Lung (tissue), 12 donors: ENCODE measurements around the gene GSE1. TPM values are rescaled to one million over a fixed set of nuclear protein-coding genes. Genes with fewer than 3 reads are reported as not detected.
A peak's percentile ranks its signal among the peaks of the same experiment; 100 is the strongest.

Experiments used
- ATAC-seq: fragments of 200-7000 bp; cut with Tn5 transposase; one replicate; pipeline ENCODE4 v1.9.1; 2020; ENCODE audit warnings: moderate number of reproducible peaks; ENCODE audit not compliant: insufficient read depth, low FRiP score
- DNase-seq, 3 donors: peaks; one replicate each; pipeline ENCODE4 v3.0.0-alpha.2; 2013 to 2017
- H3K27ac ChIP-seq, 2 donors: one replicate each; pipeline ENCODE4 v1.5.1; 2013; ENCODE audit warnings: mild to moderate bottlenecking in 2 of 2, moderate library complexity in 2 of 2, control low read depth in 1 of 2, inconsistent platforms in 1 of 2, low read depth in 1 of 2, low read length in 1 of 2
- H3K27me3 ChIP-seq, 3 donors: one replicate each; pipeline ENCODE4 v1.5.1; 2013; ENCODE audit warnings: low read length in 2 of 3; ENCODE audit not compliant: control insufficient read depth in 3 of 3, insufficient read depth in 3 of 3
- H3K36me3 ChIP-seq, 4 donors: one replicate each; pipeline ENCODE4 v1.5.1; 2013; ENCODE audit warnings: low read length in 4 of 4, mild to moderate bottlenecking in 1 of 4, moderate library complexity in 1 of 4; ENCODE audit not compliant: control insufficient read depth in 4 of 4, insufficient read depth in 4 of 4
- H3K4me1 ChIP-seq, 5 donors: one replicate each; pipeline ENCODE4 v1.5.1; 2013; ENCODE audit warnings: low read length in 5 of 5, mild to moderate bottlenecking in 2 of 5, moderate library complexity in 1 of 5; ENCODE audit not compliant: control insufficient read depth in 5 of 5, insufficient read depth in 5 of 5
- H3K4me3 ChIP-seq: one replicate; pipeline ENCODE4 v1.5.1; 2013; ENCODE audit warnings: mild to moderate bottlenecking, control low read depth, moderate library complexity
- H3K9ac ChIP-seq, 2 donors: one replicate each; pipeline ENCODE4 v1.5.1; 2013; ENCODE audit warnings: low read length in 2 of 2, control low read depth in 1 of 2; ENCODE audit not compliant: insufficient read depth in 1 of 2
- H3K9me3 ChIP-seq, 4 donors: one replicate each; pipeline ENCODE4 v1.5.1; 2013; ENCODE audit warnings: low read length in 3 of 4, mild to moderate bottlenecking in 1 of 4, moderate library complexity in 1 of 4; ENCODE audit not compliant: control insufficient read depth in 4 of 4, insufficient read depth in 3 of 4
- WGBS, 2 donors: extraction: QIAGEN DNeasy Blood & Tissue Kit; methylation state at CpG; one replicate each; pipeline ENCODE4 v1.1.7; 2013; 5-methylcytosine and 5-hydroxymethylcytosine counted together
- polyA plus RNA-seq, 2 donors: library from polyadenylated mRNA; stranded (reverse); fragments of 200-250 nt; gene quantifications; one replicate each; pipeline ENCODE4 v1.2.1, GENCODE V29; 2013
- total RNA-seq, 2 donors: library from RNA; depleted of rRNA in 1 of 2; stranded (reverse); fragments of >200 nt in 1 of 2; gene quantifications; one replicate each; pipeline ENCODE4 v1.2.1, GENCODE V29; 2014 to 2021
- TF ChIP-seq, protein P1 (sequence below): IDR thresholded peaks from 2 replicates; pipeline ENCODE4 v1.5.1; 2012; ENCODE audit warnings: mild to moderate bottlenecking; ENCODE audit errors: control extremely low read depth, extremely low read depth
- donor health status: control.
- donor health status: control.
- donor health status: Bipolar disorder and iron deficiency.
- donor health status: healthy.
- donor health status: DM: yes; HTN: yes; CAD: no.

GSE1 gene
- total and polyA plus RNA-seq, 4 donors, result 21.3 to 122 (median 74.7) TPM

DNA sequence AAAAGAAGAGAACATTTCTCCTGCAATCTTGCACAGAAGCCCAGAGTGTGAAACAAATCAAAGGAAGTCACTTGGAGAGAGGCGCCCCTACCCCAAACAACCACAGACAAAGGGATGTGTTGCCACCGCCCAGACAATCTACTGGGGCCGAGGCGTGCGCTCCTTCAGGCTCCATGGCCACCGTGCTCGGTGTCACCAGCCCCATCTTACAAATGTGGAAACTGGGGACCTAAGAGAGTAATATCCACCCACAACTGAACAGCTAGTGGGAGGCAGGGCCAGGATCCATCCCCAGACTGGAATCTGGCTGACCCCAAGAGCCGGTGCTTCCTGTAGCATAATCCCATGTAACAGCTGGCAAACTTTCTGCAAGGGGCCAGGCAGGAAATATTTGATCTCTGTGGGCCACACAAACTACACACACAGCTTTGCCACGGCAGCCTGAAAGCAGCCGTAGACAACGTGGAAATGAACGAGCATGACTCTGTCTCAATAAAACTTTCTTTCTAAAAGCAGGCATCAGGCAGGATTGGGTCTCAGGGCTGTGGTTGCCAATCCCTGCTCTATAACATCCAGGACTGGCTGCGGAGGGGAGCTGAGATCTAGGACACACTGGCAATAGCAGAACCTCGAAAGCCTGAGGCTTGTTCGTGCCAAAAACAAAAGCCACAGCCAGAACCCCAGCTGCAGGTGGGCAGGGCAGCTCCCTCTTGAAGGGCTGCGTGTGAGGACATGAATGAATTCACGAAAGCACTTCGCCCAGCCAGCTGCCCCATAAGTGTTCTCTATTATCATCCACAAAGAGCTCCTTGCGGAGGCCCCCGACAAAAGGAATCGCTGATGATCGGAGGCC is 102.3 kb downstream of the GSE1 start:
- no peak overlapping the region for H3K4me3 ChIP-seq
- WGBS, 2 donors, result 35 to 42% methylated on average over 22 of the region's 22 CpGs
- peaks cover 0 to 29% (median 11%) of the 10 kb centered on the region in 5 donors for H3K4me1 ChIP-seq
- ATAC-seq (no peak), DNase-seq (peak; percentile 74 to 85 (median 80))
- TF ChIP-seq, protein P1, sequence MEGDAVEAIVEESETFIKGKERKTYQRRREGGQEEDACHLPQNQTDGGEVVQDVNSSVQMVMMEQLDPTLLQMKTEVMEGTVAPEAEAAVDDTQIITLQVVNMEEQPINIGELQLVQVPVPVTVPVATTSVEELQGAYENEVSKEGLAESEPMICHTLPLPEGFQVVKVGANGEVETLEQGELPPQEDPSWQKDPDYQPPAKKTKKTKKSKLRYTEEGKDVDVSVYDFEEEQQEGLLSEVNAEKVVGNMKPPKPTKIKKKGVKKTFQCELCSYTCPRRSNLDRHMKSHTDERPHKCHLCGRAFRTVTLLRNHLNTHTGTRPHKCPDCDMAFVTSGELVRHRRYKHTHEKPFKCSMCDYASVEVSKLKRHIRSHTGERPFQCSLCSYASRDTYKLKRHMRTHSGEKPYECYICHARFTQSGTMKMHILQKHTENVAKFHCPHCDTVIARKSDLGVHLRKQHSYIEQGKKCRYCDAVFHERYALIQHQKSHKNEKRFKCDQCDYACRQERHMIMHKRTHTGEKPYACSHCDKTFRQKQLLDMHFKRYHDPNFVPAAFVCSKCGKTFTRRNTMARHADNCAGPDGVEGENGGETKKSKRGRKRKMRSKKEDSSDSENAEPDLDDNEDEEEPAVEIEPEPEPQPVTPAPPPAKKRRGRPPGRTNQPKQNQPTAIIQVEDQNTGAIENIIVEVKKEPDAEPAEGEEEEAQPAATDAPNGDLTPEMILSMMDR, result no peak
- no peak overlapping the region for H3K27ac ChIP-seq
- H3K36me3 ChIP-seq, result peaks cover 0 to 5% (median 3%) of the 10 kb centered on the region in 4 donors
- no peak overlapping the region for H3K9ac ChIP-seq
- H3K9me3 ChIP-seq, result peaks cover 0 to 7% (median 2%) of the 10 kb centered on the region in 4 donors
- H3K27me3 ChIP-seq, result no peaks in the 10 kb centered on the region

DNA sequence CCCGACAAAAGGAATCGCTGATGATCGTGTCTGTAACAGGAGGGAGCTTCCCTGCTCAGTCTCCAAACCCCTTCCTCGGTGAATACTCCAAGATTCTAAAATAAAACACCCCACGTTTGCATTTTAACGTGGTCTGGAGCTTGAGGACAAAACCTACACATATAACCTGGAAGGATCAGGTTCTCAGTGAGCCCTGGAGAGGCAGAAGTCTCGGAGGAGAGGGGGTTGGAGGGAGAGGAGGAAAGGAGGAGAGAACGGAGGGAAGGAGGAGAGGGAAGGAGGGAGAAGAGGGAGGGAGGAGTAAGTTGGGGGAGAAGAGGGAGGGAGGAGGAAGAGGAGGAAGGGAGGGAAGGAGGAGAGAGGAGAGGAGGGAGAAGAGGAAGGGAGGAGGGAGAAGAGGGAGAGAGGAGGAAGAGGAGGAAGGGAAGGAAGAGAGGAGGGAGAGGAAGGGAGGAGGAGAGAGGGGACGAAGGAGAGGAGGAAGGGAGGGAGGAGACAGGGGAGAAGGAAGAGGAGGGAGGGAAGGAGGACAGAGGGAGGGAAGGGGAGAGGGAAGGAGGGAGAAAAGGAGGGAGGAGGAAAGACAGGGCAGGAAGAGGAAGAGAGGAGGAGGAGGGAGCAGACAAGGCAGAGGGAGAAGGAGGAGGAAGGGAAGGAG is 103.0 kb downstream of the GSE1 start:
- ATAC-seq, result no peak
- H3K4me3 ChIP-seq, result no peak overlapping the region
- H3K9ac ChIP-seq, result no peak overlapping the region

DNA sequence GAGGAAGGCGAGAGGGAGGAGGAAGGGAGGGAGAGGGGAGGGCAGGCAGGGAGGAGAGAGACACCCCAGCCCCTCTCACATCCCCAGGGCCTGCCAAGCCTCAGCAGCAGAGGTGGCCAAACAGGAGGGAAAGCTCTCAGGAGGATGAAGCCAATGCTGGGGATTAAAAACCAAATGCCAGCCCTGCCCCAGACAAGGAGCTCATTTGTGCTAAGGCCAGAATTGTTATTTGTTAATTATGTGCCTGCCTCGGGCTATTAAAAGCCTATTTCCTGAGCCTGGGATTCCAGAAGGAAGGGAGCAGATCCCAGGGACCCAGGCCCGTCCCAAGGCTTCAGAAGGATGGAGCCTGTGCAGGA is 103.5 kb downstream of the GSE1 start:
- H3K27me3 ChIP-seq, result no peaks in the 10 kb centered on the region
- H3K9ac ChIP-seq, result no peak overlapping the region
- no peak overlapping the region for H3K27ac ChIP-seq
- H3K9me3 ChIP-seq, result peaks cover 0 to 7% (median 2%) of the 10 kb centered on the region in 4 donors
- WGBS, 2 donors, result 51 to 57% methylated on average over 3 of the region's 3 CpGs
- TF ChIP-seq, protein P1, result no peak
- ATAC-seq, result no peak
- H3K36me3 ChIP-seq, result peaks cover 0 to 5% (median 3%) of the 10 kb centered on the region in 4 donors
- H3K4me1 ChIP-seq, result peaks cover 0 to 29% (median 11%) of the 10 kb centered on the region in 5 donors
- DNase-seq, result peak in 2 of 3 donors; percentile 41 to 47
- H3K4me3 ChIP-seq, result no peak overlapping the region

More for the DNA sequence above, 103.0 kb downstream of the GSE1 start:
- TF ChIP-seq, protein P1, result no peak
- Histone ChIP-seq H3K36me3 (peaks cover 0 to 5% (median 3%) of the 10 kb centered on the region in 4 donors), H3K27me3 (no peaks in the 10 kb centered on the region), H3K27ac (no peak overlapping the region), H3K4me1 (peaks cover 0 to 29% (median 11%) of the 10 kb centered on the region in 5 donors), H3K9me3 (peaks cover 0 to 7% (median 2%) of the 10 kb centered on the region in 4 donors)
- peak in 1 of 3 donors; percentile 74 for DNase-seq
- 19 to 27% methylated on average over 9 of the region's 9 CpGs for whole genome bisulfite sequencing, 2 donors
